IPS-15b (cell line): ENCODE results near the gene PPP4R4.
"Not testable (repeated sequence)": the region's sequence is repeated elsewhere in the genome, so short reads cannot be mapped to it uniquely, and the experiment has no call there.

Experiments used
- H3K27me3 ChIP-seq: one replicate; pipeline ENCODE4 v1.6.1; 2013; ENCODE audit warnings: low read length; ENCODE audit not compliant: control insufficient read depth, insufficient read depth
- H3K36me3 ChIP-seq: one replicate; pipeline ENCODE4 v1.6.1; 2013; ENCODE audit warnings: low read length; ENCODE audit not compliant: control insufficient read depth, insufficient read depth
- H3K4me1 ChIP-seq: one replicate; pipeline ENCODE4 v1.6.1; 2013; ENCODE audit warnings: mild to moderate bottlenecking, low read length; ENCODE audit not compliant: control insufficient read depth, insufficient read depth
- H3K4me3 ChIP-seq: one replicate; pipeline ENCODE4 v1.5.1; 2013; ENCODE audit warnings: low read depth, low read length
- H3K9ac ChIP-seq: one replicate; pipeline ENCODE4 v1.6.1; 2013; ENCODE audit warnings: low read depth, mild to moderate bottlenecking, low read length
- H3K9me3 ChIP-seq: one replicate; pipeline ENCODE4 v1.6.1; 2013; ENCODE audit warnings: mild to moderate bottlenecking, low read length; ENCODE audit not compliant: control insufficient read depth, insufficient read depth

PPP4R4 gene

GRCh38 chr14:94239406-94239805, 65.3 kb downstream of the PPP4R4 start:
- no peaks in the 10 kb centered on the region for H3K36me3 ChIP-seq
- no peak overlapping the region for H3K9ac ChIP-seq
- H3K4me3 ChIP-seq = no peak overlapping the region
- H3K4me1 ChIP-seq = no peaks in the 10 kb centered on the region
- H3K27me3 ChIP-seq = no peaks in the 10 kb centered on the region
- H3K9me3 ChIP-seq = no peaks in the 10 kb centered on the region

GRCh38 chr14:94244182-94244581, 70.1 kb downstream of the PPP4R4 start:
- H3K9me3 ChIP-seq = no peaks in the 10 kb centered on the region
- H3K9ac ChIP-seq = no peak overlapping the region
- no peaks in the 10 kb centered on the region for H3K4me1 ChIP-seq
- no peaks in the 10 kb centered on the region for H3K36me3 ChIP-seq
- no peaks in the 10 kb centered on the region for H3K27me3 ChIP-seq
- no peak overlapping the region for H3K4me3 ChIP-seq

GRCh38 chr14:94264195-94264594, 90.1 kb downstream of the PPP4R4 start:
- not testable (repeated sequence) for H3K4me3 ChIP-seq, H3K36me3 ChIP-seq, H3K9me3 ChIP-seq, H3K9ac ChIP-seq, H3K27me3 ChIP-seq, H3K4me1 ChIP-seq

DNA sequence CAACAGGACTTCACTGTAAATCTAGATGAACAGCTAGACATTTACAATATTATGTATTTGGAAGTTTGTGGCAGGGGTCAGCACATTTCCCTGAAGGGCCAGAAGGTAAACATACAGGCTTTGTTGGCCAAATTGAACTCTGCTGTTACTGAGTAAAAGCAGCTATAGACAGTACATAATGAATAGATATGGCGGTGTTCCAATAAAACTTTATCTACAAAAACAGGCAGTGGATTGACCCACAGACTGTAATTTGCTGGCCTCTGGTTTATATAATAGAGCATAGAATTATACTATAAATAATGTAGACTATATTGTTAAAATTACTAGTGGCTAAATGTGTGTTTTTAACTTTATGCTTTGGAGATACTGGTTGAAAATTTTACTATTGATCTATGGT, 93.2 kb downstream of the PPP4R4 start:
- Histone ChIP-seq H3K36me3 (no peaks in the 10 kb centered on the region), H3K27me3 (no peaks in the 10 kb centered on the region), H3K9me3 (no peaks in the 10 kb centered on the region), H3K9ac (no peak overlapping the region), H3K4me3 (no peak overlapping the region), H3K4me1 (no peaks in the 10 kb centered on the region)

DNA sequence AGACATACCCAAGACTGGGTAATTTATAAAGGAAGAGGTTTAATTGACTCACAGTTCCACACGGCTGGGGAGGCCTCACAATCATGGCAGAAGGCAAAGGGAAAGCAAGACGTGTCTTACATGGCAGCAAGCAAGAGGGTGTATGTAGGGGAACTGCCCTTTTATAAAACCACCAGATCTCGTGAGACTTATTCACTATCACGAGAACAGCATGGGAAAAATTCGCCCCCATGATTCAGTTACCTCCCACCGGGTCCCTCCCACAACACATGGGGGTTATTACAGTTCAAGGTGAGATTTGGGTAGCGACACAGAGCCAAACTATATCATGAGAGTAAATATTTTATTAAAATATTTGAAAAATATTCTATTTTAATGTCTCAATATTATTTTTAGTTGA, 94.5 kb downstream of the PPP4R4 start:
- not testable (repeated sequence) for H3K9me3 ChIP-seq, H3K27me3 ChIP-seq, H3K4me1 ChIP-seq, H3K9ac ChIP-seq, H3K36me3 ChIP-seq, H3K4me3 ChIP-seq

DNA sequence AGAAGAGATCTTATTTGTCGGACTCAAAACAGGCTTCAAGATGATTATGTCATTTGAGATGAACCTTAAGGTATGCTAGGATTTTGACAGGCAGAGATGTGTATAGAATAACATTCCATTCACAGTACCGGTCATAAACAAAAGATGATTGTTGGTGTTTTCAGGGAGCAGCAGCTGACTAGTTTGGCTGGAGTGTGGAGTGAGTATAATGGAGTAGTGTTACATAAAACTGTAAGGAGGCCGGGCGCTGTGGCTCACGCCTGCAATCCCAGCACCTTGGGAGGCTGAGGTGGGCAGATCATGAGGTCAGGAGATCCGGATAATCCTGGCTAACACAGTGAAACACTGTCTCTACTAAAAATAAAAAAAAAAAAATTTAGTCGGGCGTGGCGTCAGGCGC, 95.0 kb downstream of the PPP4R4 start:
- Histone ChIP-seq H3K4me3 (no peak overlapping the region), H3K9me3 (no peaks in the 10 kb centered on the region), H3K4me1 (no peaks in the 10 kb centered on the region), H3K9ac (no peak overlapping the region), H3K27me3 (no peaks in the 10 kb centered on the region), H3K36me3 (no peaks in the 10 kb centered on the region)

DNA sequence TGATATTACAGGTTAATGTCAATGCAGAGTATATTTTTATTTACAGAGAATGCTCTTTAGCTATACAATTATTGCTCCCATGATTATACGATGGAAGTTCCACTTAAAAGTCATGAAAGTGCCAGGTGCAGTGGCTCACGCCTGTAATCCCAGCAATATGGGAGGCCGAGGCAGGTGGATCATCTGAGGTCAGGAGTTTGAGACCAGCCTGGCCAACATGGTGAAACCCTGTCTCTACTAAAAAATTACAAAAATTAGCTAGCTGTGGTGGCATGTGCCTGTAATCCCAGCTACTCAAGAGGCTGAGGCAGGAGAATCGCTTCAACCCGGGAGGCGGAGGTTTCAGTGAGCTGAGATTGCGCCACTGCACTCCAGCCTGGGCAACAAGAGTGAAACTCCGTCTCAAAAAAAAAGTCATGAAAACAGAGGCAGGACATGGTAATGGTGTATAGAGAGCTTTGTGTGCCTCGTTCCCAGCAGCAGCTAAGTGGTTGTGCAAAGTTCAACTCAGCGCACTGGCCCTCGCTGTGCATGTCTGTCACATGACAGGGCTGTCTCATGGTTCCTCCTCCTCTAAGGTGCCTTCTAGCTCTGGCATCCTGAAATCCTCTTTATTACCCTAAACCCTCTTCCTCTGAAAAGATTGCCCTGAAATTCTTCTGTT, 102.9 kb downstream of the PPP4R4 start:
- H3K9ac ChIP-seq, H3K9me3 ChIP-seq, H3K36me3 ChIP-seq, H3K27me3 ChIP-seq, H3K4me1 ChIP-seq, H3K4me3 ChIP-seq: not testable (repeated sequence)

- no peaks in the 10 kb centered on the region for H3K36me3 ChIP-seq
- no peak overlapping the region for H3K4me3 ChIP-seq
- H3K9me3 ChIP-seq = no peaks in the 10 kb centered on the region
- no peak overlapping the region for H3K9ac ChIP-seq
- H3K4me1 ChIP-seq = no peaks in the 10 kb centered on the region
- H3K27me3 ChIP-seq = no peaks in the 10 kb centered on the region
These were observed 104.6 kb downstream of the PPP4R4 start for GRCh38 chr14:94278731-94279130.

GRCh38 chr14:94282991-94283723, 109.0 kb downstream of the PPP4R4 start:
- Histone ChIP-seq H3K27me3 (no peaks in the 10 kb centered on the region), H3K4me3 (no peak overlapping the region), H3K36me3 (no peaks in the 10 kb centered on the region), H3K4me1 (no peaks in the 10 kb centered on the region), H3K9ac (no peak overlapping the region), H3K9me3 (no peaks in the 10 kb centered on the region)

- Histone ChIP-seq H3K36me3 (no peaks in the 10 kb centered on the region), H3K4me3 (no peak overlapping the region), H3K9ac (no peak overlapping the region), H3K9me3 (no peaks in the 10 kb centered on the region), H3K4me1 (no peaks in the 10 kb centered on the region), H3K27me3 (no peaks in the 10 kb centered on the region)
These were observed 110.1 kb downstream of the PPP4R4 start for GRCh38 chr14:94284221-94284620.

GRCh38 chr14:94285158-94285557, 111.0 kb downstream of the PPP4R4 start:
- Histone ChIP-seq H3K27me3 (no peaks in the 10 kb centered on the region), H3K9me3 (no peaks in the 10 kb centered on the region), H3K9ac (no peak overlapping the region), H3K36me3 (no peaks in the 10 kb centered on the region), H3K4me1 (no peaks in the 10 kb centered on the region), H3K4me3 (no peak overlapping the region)

DNA sequence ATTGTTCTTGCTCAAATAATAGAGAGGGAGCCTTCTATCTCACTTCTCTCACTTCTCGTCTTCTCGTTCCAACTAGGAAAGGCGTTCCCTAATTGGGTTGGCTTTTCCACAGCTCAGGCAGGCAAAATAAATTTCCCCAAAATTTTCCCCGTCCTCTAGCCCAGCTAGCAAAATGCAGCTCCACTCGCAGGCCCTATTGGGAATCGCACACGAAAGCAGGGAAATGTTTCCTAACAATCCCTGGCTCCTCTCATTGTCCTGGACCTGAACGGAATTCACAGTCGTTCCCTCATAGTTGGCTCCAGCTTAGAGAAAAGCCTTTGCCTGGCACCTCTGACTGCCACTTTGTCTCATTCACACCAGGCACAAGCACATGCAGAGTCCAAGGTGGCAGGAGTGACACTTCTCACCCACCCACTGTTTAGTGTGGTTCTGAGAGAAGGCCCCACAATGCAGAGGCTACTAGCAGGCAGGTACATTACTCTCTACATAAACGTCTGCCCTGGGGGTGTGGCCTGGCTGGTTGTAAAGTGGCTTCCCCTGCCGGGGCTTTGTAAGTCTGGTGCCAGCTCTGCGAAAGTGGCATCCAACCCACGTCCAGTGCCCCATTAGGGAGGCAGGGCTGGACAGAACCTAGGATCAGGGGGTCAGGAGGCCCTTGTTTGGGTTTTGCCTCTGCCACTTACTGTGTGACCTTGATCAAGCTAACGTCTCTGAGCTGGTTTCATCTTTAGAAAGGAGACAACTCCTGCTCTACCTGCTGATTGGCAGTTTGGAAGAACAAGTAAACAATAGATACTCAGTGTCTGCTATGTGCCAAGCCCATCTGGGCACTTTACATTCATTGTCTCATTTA, 114.7 kb downstream of the PPP4R4 start:
- no peaks in the 10 kb centered on the region for H3K27me3 ChIP-seq
- no peak overlapping the region for H3K9ac ChIP-seq
- no peaks in the 10 kb centered on the region for H3K36me3 ChIP-seq
- H3K4me3 ChIP-seq = no peak overlapping the region
- no peaks in the 10 kb centered on the region for H3K4me1 ChIP-seq
- H3K9me3 ChIP-seq = no peaks in the 10 kb centered on the region
